Measurements from ENCODE around the gene SIRT2.

SIRT2 gene

GRCh38 chr19:38842439-38843174, 56.8 kb downstream of the SIRT2 start:
- DNase-seq = no peak

- DNase-seq = no peak
These were observed 57.5 kb downstream of the SIRT2 start for GRCh38 chr19:38841787-38842438.

- DNase-seq = no peak
These were observed 58.1 kb downstream of the SIRT2 start for GRCh38 chr19:38841180-38841766.

- no peak for DNase-seq
These were observed 58.8 kb downstream of the SIRT2 start for GRCh38 chr19:38840583-38840968.

GRCh38 chr19:38839816-38840582, 59.4 kb downstream of the SIRT2 start:
- DNase-seq = no peak

GRCh38 chr19:38838986-38839761, 60.2 kb downstream of the SIRT2 start:
- DNase-seq = no peak

GRCh38 chr19:38838208-38838985, 61.0 kb downstream of the SIRT2 start:
- DNase-seq = no peak

- DNase-seq = no peak
These were observed 61.7 kb downstream of the SIRT2 start for GRCh38 chr19:38837656-38838121.

- DNase-seq = no peak
These were observed 62.3 kb downstream of the SIRT2 start for GRCh38 chr19:38836983-38837626.

- DNase-seq = no peak
These were observed 63.0 kb downstream of the SIRT2 start for GRCh38 chr19:38836159-38836982.

GRCh38 chr19:38834590-38834989, 64.8 kb downstream of the SIRT2 start:
- no peak for DNase-seq

GRCh38 chr19:38834104-38834490, 65.3 kb downstream of the SIRT2 start:
- no peak for DNase-seq

- DNase-seq = no peak
These were observed 66.4 kb downstream of the SIRT2 start for GRCh38 chr19:38833092-38833425.

- peak; percentile 24 to 45 for DNase-seq
These were observed 68.2 kb downstream of the SIRT2 start for GRCh38 chr19:38831142-38831605.

- no peak for DNase-seq
These were observed 69.2 kb downstream of the SIRT2 start for GRCh38 chr19:38830039-38830733.

- peak; percentile 41 to 43 for DNase-seq
These were observed 70.2 kb downstream of the SIRT2 start for GRCh38 chr19:38829203-38829602.

All from AML-193 (cell line).